ENCODE measurements around the gene PTPRE.

The PTPRE gene

DNA sequence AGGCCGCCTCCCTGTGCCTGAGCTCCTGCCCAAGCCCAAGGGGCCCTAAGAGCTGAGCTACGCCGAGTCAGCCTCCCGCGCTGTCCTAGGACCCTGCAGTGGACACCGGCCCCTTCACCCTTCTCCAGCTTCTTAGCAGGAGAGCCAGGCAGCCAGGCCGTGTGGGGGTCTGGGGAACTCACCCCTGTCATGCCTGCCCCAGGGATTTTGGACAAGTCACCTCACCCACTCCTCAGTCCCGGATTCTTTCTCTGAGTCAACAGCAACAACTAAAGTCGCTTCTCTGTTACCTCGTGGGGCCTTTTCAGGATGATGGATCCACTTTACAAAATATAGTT, 140.0 kb downstream of the PTPRE start:
- no peak overlapping the region for H3K4me3 ChIP-seq (IDR thresholded peaks at IDR 0.05; ENCODE audit: insufficient read depth, low read depth, low read length)
- no peaks in the 10 kb centered on the region for H3K4me1 ChIP-seq (ENCODE audit: low read depth, poor library complexity, severe bottlenecking)
- TF ChIP-seq CTCF (conservative IDR thresholded peaks at IDR 0.05; ENCODE audit: low read depth, low read length): no peak
- no peak overlapping the region for H3K27ac ChIP-seq
- H4K20me1 ChIP-seq (ENCODE audit: insufficient read depth): no peaks in the 10 kb centered on the region
- H3K27me3 ChIP-seq (ENCODE audit: insufficient read depth, low read depth): no peaks in the 10 kb centered on the region
- no peaks in the 10 kb centered on the region for H3K79me2 ChIP-seq (ENCODE audit: insufficient read depth, low read depth)
- H3K36me3 ChIP-seq (ENCODE audit: insufficient read depth): no peaks in the 10 kb centered on the region
- no peak overlapping the region for H3K9ac ChIP-seq
- no peak overlapping the region for H2AFZ ChIP-seq (ENCODE audit: low read depth)
- no peak overlapping the region for H3K4me2 ChIP-seq

DNA sequence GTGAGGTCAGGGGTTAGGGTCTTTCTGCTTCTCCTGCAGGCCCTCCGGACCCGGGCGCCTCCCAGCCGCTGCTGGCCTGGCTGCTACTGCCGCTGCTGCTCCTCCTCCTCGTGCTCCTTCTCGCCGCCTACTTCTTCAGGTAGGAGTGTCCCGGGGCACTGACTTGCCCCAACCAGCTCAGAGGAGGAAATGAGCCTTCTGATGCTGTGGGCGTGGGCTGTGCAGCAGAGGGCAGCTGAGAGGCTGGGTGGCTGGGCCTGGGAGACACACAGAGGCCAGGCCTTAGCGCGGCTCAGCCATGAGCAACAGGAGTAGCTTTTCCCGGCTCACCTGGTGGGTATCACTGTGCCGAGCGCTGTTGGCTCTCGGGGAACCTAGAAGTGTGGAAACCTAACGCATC, 140.4 kb downstream of the PTPRE start:
- Histone ChIP-seq H3K27ac (no peak overlapping the region), H3K9ac (no peak overlapping the region), H4K20me1 (ENCODE audit: insufficient read depth) (no peaks in the 10 kb centered on the region), H3K4me1 (ENCODE audit: low read depth, poor library complexity, severe bottlenecking) (no peaks in the 10 kb centered on the region), H3K4me3 (IDR thresholded peaks at IDR 0.05; ENCODE audit: insufficient read depth, low read depth, low read length) (no peak overlapping the region), H3K4me2 (no peak overlapping the region), H3K36me3 (ENCODE audit: insufficient read depth) (no peaks in the 10 kb centered on the region), H3K27me3 (ENCODE audit: insufficient read depth, low read depth) (no peaks in the 10 kb centered on the region), H2AFZ (ENCODE audit: low read depth) (no peak overlapping the region), H3K79me2 (ENCODE audit: insufficient read depth, low read depth) (no peaks in the 10 kb centered on the region)
- TF ChIP-seq CTCF (conservative IDR thresholded peaks at IDR 0.05; ENCODE audit: low read depth, low read length): no peak

GRCh38 chr10:128047991-128048818, 141.3 kb downstream of the PTPRE start:
- TF ChIP-seq CTCF (conservative IDR thresholded peaks at IDR 0.05; ENCODE audit: low read depth, low read length): no peak
- Histone ChIP-seq H3K9ac (no peak overlapping the region), H3K27me3 (ENCODE audit: insufficient read depth, low read depth) (no peaks in the 10 kb centered on the region), H3K4me1 (ENCODE audit: low read depth, poor library complexity, severe bottlenecking) (no peaks in the 10 kb centered on the region), H3K79me2 (ENCODE audit: insufficient read depth, low read depth) (no peaks in the 10 kb centered on the region), H3K36me3 (ENCODE audit: insufficient read depth) (no peaks in the 10 kb centered on the region), H2AFZ (ENCODE audit: low read depth) (no peak overlapping the region), H3K4me2 (no peak overlapping the region), H3K27ac (no peak overlapping the region), H4K20me1 (ENCODE audit: insufficient read depth) (no peaks in the 10 kb centered on the region), H3K4me3 (IDR thresholded peaks at IDR 0.05; ENCODE audit: insufficient read depth, low read depth, low read length) (no peak overlapping the region)

DNA sequence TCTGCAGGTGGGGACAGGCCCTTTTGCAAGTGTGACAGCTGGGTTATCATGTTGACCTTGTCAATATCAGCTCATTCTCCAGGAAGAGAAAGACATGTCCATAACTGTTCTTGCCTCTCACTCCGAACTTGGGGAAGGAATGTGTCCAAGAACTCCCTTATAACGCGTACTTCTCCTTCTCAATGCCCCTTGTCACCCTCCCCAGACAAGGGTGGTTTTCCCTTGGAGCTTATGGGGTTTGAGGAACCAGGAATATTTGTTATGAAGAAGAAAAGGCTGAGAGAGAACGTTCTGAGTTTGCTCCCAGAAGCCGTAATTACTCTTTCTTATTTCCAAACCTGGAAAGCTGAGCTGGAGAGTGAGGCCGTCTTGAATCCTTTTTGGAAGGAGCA, 141.9 kb downstream of the PTPRE start:
- no peak overlapping the region for H3K4me2 ChIP-seq
- no peak overlapping the region for H3K9ac ChIP-seq
- H3K36me3 ChIP-seq (ENCODE audit: insufficient read depth): no peaks in the 10 kb centered on the region
- no peak overlapping the region for H2AFZ ChIP-seq (ENCODE audit: low read depth)
- no peaks in the 10 kb centered on the region for H3K27me3 ChIP-seq (ENCODE audit: insufficient read depth, low read depth)
- H3K79me2 ChIP-seq (ENCODE audit: insufficient read depth, low read depth): no peaks in the 10 kb centered on the region
- H3K27ac ChIP-seq: no peak overlapping the region
- no peaks in the 10 kb centered on the region for H3K4me1 ChIP-seq (ENCODE audit: low read depth, poor library complexity, severe bottlenecking)
- no peak overlapping the region for H3K4me3 ChIP-seq (IDR thresholded peaks at IDR 0.05; ENCODE audit: insufficient read depth, low read depth, low read length)
- no peaks in the 10 kb centered on the region for H4K20me1 ChIP-seq (ENCODE audit: insufficient read depth)
- TF ChIP-seq CTCF (conservative IDR thresholded peaks at IDR 0.05; ENCODE audit: low read depth, low read length): no peak

Data from KMS-11 (cell line).